HG03103 (cell line): Measurements from ENCODE around the gene MMP27.

Experiments used
- ATAC-seq: cut with Tn5 transposase; IDR thresholded peaks from one replicate; pipeline ENCODE4 v1.9.1; 2021; ENCODE audit warnings: low read depth; ENCODE audit not compliant: unreplicated experiment

Gene MMP27

DNA sequence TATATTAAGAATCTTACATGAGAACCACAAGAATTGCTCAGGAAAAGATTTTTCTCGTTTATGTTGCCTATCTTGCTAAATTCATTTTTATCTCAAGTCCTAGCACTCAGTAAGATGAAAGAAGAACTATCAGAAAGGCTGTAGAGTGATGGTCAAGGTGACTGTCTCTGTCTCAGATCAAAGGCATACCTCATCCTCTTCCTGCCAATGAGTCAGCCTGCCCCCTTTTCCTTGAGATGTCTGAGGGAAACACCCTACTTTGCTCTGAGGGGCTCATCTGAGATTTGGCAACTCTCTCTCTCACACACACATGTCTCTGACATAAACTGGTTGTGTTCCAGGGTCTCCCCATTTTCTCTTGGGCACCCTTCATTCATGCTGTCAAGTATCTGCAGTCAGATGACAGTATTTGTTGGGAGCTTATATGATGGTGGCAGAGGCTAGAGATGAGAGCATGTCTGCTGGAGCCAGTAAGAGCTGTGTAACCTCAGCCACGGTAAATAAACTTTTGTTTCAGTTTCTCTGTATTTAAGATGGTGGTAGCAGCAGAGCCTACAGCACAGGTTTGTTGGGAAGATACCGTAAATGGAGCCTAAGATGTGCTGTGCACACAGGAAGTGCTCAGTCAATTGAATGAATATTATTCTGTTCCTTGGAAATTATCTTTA, 1.6 kb downstream of the MMP27 start:
- ATAC-seq, result no peak

GRCh38 chr11:102695201-102695600, 10.4 kb downstream of the MMP27 start:
- no peak for ATAC-seq

- ATAC-seq, result no peak
Measured at GRCh38 chr11:102685754-102686153, 19.8 kb downstream of the MMP27 start.

DNA sequence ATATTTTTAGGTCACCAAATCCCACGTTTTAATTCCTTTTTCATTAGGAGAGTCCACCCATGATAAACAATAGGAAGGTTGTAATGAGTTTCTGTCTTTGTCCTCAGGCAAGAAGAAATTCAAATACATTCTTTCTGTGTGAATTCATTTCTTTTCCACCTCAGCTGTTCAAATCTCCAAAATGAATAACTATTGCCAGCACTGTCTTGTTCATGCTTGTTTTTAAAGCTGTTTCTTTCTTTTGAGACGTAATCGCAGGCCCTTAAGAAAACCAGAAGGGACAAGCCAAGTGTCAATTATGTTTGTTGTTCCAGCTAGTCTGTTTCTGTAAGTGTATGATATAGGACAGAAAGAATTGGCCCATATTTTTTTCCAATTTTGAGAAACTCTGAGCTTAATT, 20.2 kb downstream of the MMP27 start:
- no peak for ATAC-seq

DNA sequence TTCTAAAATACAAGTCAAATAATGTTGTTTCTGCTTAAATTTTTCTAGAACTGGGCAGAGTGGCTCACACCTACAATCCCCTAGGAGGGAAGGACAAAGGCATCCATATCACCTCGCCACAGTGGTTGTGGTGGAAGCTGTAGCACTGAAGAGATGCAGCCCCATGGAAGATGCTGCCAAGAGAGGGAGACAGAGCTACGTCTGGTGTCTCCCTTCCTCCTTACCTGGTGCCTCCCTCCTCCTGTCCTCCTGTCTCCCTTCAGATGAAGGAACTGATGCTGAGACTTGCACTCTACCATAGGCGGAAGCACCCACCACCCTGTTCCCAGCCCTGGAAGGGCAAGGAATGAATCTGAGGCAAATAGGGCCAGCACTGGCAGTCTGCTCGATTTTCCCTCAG, 22.3 kb downstream of the MMP27 start:
- ATAC-seq, result no peak

GRCh38 chr11:102680945-102681344, 24.6 kb downstream of the MMP27 start:
- no peak for ATAC-seq

DNA sequence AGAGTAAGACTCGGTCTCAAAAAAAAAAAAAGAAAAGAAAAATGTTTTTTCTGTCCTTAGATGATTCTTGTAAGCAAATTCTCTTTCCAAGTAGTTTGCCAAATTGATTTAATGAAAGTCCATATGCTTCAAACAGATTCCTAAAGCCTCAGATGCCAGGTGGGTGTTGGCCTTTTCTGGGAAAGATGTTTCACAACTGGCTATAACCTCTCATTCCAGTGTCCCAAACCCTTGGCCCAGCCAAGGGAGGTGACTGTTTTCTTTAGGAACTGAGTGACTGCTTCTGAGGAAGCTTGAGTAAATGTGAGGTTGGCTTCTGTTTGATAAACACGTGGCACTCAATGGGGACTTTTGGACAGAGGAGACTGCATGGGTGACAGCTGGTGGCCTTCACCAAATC, 27.5 kb downstream of the MMP27 start:
- ATAC-seq, result no peak

- ATAC-seq, result no peak
Measured at GRCh38 chr11:102676084-102676483, 29.5 kb downstream of the MMP27 start.

DNA sequence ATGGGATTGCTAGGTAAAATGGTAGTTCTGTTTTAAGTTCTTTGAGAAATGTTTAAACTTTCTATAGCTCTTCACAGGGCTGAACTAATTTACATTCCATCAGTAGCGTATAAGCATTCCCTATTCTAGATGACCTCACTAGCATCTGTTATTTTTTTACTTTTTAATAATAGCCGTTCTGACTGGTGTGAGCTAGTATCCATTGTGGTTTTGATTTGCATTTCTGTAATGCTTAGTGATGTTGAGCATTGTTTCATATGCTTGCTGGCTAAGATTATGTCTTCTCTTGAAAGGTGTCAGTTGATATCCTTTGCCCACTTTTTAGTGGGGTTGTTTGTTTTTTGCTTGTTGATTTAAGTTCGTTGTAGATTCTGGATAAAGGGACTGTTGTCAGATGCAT, 35.9 kb downstream of the MMP27 start:
- ATAC-seq, result peak; percentile 47

GRCh38 chr11:102666331-102666957, 39.1 kb downstream of the MMP27 start:
- ATAC-seq, result peak; percentile 56

DNA sequence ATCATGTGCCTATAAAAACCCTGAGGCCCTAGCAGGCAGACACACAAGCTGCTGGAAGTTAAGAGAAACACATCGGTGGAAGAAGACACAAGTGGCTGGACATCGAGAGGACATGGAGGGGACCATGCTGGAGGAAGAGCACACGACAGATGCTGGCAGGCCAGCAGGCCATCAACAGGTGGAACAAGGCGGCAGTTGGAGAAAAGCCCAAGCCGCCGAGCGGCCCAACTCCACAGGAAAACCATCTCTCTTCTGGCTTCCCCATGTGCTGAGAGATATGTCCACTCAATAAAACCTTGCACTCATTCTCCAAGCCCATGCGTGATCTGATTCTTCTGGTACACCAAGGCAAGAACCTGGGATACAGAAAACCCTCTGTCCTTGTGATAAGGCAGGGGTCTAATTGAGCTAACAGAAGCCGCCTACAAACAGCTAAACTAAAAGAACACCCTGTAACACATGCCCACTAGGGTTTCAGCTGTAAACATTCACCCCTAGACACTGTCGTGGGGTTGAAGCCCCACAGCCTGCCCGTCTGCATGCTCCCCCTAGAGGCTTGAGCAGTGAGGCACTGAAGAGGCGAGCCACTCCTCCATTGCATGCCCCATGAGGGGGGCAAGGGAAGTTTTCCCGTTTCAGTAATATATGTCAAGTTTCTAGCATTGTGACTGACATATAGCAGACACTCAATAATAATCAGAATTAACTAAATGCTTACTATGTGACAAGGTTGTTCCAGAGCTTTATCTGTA, 41.4 kb downstream of the MMP27 start:
- ATAC-seq, result no peak

- no peak for ATAC-seq
Measured at GRCh38 chr11:102662607-102663006, 43.0 kb downstream of the MMP27 start.

- ATAC-seq, result no peak
Measured at GRCh38 chr11:102661040-102661439, 44.5 kb downstream of the MMP27 start.

- ATAC-seq, result no peak
Measured at GRCh38 chr11:102656528-102656927, 49.0 kb downstream of the MMP27 start.

- ATAC-seq, result no peak
Measured at GRCh38 chr11:102655547-102655946, 50.0 kb downstream of the MMP27 start.

- ATAC-seq, result no peak
Measured at GRCh38 chr11:102654761-102655160, 50.8 kb downstream of the MMP27 start.

- ATAC-seq, result no peak
Measured at GRCh38 chr11:102653744-102654291, 51.8 kb downstream of the MMP27 start.

DNA sequence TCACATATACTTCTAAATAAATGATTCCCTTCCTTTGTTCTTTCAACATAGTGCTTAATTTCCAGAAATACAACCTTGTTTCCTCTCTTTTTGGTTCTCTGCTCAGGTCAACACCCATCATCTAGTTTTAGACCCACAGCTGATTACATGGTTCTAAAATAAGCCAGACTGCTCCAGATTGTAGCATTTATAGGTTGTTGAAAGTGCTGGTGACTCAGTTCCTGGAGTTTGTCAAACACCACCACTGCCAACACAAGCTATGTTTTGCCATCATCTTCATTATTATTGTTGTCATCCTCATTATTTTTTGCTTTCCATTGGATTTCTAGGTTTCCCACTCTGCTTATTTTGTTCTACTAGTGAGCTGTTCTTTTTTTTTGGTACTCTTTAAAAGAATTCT, 58.1 kb downstream of the MMP27 start:
- no peak for ATAC-seq

- no peak for ATAC-seq
Measured at GRCh38 chr11:102643941-102644340, 61.6 kb downstream of the MMP27 start.
